RWPE1 (cell line): ENCODE results near the gene TBC1D14.

Experiments used
- CTCF ChIA-PET: fragments of 350-600 bp; sonication (Branson Sonifier 250); formaldehyde crosslinking; extraction: SDS; loops from one replicate; lab custom pipeline; 2021; lab: Yijun Ruan, JAX
- POLR2A ChIA-PET: fragments of 400-600 bp; formaldehyde crosslinking; extraction: SDS; loops from one replicate; lab custom pipeline; 2020; ENCODE audit warnings: antibody characterized with exemption; ENCODE audit not compliant: low non-redundant PET; lab: Yijun Ruan, JAX
- DNase-seq: peaks from one replicate; pipeline ENCODE4 v3.0.0; 2012; ENCODE audit warnings: low spot score
- H3K27ac ChIP-seq: fragments of 450-650 bp; 2 replicates; pipeline ENCODE4 v1.5.1; 2017
- TF ChIP-seq, protein P1 (sequence below): fragments of 450-650 bp; conservative IDR thresholded peaks from 2 replicates; pipeline ENCODE4 v1.5.1; 2017; ENCODE audit warnings: low read depth, mild to moderate bottlenecking

Gene TBC1D14

DNA sequence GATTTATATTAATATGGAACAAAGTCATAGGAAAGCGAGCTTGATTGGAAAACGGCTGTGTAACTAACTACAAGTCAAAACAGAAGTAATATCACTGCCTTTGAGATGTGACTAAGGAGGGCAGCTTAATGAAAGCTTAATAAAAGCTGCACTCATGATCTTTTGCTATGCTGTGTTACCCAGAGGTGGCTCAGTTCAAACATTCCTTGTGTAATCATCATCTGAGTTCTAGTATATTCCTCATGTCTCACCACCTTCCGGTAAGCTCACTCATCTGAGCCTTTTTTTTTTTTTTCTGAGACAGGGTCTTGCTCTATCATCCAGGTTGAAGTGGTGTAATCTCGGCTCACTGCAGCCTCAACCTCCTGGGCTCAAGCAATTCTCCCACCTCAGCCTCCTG, 153.2 kb downstream of the TBC1D14 start:
- ChIA-PET CTCF (interaction anchor here (1.4 kb wide), 1 partner anchor 19 kb away, joined by 3 read pairs; the partner anchor contains the start of gene TADA2B), POLR2A (interaction anchor here (0.6 kb wide), 1 partner anchor 345 kb away, joined by 4 read pairs; no protein-coding TSS in a partner anchor)
- H3K27ac ChIP-seq, result no peak overlapping the region; the same call in 1 of the 2 replicates
- DNase-seq, result no peak
- TF ChIP-seq, protein P1, sequence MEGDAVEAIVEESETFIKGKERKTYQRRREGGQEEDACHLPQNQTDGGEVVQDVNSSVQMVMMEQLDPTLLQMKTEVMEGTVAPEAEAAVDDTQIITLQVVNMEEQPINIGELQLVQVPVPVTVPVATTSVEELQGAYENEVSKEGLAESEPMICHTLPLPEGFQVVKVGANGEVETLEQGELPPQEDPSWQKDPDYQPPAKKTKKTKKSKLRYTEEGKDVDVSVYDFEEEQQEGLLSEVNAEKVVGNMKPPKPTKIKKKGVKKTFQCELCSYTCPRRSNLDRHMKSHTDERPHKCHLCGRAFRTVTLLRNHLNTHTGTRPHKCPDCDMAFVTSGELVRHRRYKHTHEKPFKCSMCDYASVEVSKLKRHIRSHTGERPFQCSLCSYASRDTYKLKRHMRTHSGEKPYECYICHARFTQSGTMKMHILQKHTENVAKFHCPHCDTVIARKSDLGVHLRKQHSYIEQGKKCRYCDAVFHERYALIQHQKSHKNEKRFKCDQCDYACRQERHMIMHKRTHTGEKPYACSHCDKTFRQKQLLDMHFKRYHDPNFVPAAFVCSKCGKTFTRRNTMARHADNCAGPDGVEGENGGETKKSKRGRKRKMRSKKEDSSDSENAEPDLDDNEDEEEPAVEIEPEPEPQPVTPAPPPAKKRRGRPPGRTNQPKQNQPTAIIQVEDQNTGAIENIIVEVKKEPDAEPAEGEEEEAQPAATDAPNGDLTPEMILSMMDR, result no peak

DNA sequence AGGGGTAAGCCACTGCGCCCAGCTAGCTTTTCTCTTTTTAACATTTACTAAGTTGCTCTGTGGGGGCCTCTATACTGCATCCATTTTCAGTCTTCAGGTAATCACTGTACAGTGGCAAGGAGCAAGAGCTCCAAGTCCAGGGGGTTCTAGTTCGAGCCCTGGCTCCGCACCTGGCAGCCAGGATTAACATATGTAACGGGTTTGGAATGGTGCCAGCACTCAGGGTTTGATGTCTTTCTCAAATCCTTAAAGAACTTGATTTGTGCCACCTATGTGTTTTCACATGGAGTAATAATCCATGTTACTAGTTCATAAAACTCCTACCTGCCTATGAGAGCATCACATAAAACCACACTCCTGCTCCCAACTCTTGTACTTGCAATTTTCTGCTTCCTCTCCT, 153.7 kb downstream of the TBC1D14 start:
- CTCF ChIA-PET, result interaction anchor here (0.7 kb wide), 1 partner anchor 151 kb away, joined by 3 read pairs; no protein-coding TSS in a partner anchor
- no peak for DNase-seq
- no peak overlapping the region; the same call in 1 of the 2 replicates for H3K27ac ChIP-seq
- TF ChIP-seq, protein P1, result no peak
- POLR2A ChIA-PET, result interaction anchor here (0.5 to 0.6 kb wide), 2 partner anchors 346 to 443 kb away, joined by 4 read pairs; no protein-coding TSS in a partner anchor

DNA sequence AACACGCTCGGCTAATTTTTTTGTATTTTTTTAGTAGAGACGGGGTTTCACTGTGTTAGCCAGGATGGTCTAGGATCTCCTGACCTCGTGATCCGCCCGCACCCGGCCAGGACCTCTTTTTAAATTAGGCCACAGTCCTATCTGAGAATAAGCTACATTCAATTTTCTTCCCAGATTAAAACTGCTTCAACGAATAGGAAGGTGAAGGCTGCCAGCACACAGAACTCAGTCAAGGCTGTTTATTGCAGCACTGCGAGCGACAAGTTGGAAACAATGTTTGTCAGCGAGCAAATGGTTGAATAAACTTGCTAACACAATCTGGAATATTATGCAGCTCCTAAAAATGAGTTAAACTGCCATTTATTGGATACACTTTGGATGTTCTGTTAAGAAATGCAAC, 156.4 kb downstream of the TBC1D14 start:
- TF ChIP-seq, protein P1, result no peak
- H3K27ac ChIP-seq, result no peak overlapping the region
- CTCF ChIA-PET, result interaction anchor here (0.6 to 1.1 kb wide), 2 partner anchors 9 to 230 kb away, joined by 4 to 6 read pairs; no protein-coding TSS in a partner anchor
- POLR2A ChIA-PET, result interaction anchor here (0.7 kb wide), 1 partner anchor 79 kb away, joined by 3 read pairs; no protein-coding TSS in a partner anchor
- no peak for DNase-seq

DNA sequence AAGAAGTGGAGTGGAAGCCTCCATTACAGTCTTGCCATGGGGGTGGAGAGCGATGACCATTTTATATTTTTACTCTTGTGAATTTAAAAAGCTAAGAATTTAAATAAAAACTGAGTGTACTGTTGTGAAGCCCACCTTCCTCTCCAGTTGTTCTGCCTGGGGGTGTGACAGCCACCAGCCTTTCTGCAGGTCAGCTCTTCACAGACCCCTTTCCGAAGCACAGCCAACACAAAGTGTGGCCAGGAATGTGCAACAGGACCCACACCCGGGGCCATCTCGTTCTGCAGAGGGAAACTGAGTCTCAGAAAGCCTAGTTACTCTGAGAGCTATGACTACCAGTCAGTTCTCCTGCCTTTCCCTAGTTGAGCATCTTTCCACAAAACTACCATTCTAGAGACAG, 156.9 kb downstream of the TBC1D14 start:
- no peak for DNase-seq
- ChIA-PET POLR2A (interaction anchor here (0.7 kb wide), 1 partner anchor 49 kb away, joined by 5 read pairs; no protein-coding TSS in a partner anchor), CTCF (interaction anchor here (0.6 to 1.1 kb wide), 3 partner anchors 10 to 137 kb away, joined by 3 to 4 read pairs (median 4); no protein-coding TSS in a partner anchor)
- TF ChIP-seq, protein P1, result no peak
- no peak overlapping the region for H3K27ac ChIP-seq

DNA sequence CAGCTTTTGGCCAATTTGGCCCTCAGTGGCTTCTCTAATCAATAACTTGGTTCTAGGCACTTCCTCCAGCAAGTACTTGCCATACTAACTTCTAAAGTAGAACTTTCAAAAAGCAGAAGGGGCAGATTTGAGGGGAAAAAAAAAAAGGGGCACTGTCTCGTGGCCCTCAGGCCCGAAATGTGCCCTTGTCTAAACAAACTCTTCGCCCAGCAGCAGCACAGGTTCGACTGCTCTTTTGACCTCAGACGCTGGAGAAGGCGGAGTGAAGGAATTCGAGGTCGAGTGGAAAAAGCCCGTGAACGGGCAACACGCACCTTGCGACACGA, 157.5 kb downstream of the TBC1D14 start:
- H3K27ac ChIP-seq, result peak overlapping the region; percentile 79
- no peak for DNase-seq
- POLR2A ChIA-PET, result interaction anchor here (0.7 kb wide), 1 partner anchor 50 kb away, joined by 5 read pairs; no protein-coding TSS in a partner anchor
- CTCF ChIA-PET, result interaction anchor here (0.6 to 1.0 kb wide), 2 partner anchors 93 to 137 kb away, joined by 3 read pairs; no protein-coding TSS in a partner anchor
- TF ChIP-seq, protein P1, result no peak

DNA sequence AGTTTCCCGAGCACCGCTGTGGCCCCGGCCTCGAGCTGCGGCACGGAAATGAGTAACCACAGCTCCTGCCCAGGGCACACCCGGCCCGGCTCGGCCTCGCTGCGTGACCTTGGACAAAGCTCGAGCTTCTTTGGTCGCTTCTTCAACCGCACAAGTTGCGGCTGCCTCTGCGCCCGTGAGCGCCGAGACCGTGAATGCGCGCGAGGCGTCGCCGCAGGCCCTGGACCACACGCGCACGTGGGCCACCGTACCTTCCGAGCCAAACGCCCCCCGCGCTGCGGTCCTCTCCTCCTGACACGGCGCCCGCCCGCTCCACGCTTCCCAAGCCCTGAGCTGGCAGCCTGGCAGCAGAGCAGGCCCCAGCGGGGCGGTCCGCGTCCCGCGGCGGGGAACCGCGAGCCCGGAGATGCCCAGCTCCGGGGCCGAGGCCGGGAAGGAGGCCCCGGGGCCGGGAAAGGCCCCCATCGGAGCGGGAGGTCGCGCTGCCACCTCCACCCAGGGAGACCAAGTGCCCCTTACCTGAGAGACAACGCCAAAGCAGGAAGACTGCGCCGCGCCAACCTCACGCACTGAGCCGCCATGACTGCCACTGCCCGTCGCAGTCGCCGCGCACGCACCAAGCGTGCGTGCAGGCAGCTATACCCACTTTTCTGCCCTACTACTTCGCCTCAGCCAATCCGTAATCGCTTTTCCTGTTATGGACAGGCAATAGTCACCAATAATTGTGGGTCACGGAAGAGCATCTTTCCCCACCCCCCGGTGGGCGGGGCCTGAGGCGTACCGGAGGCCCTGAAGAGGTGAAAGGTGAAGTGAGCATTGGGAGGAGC, 158.0 kb downstream of the TBC1D14 start, which contains the start of gene GRPEL1:
TSS of gene GRPEL1 (minus strand) at position 613 of the 827 bp plus-strand sequence. CDS start at position 581, 32 bp downstream.
- ChIA-PET POLR2A (interaction anchor here (0.5 to 1.1 kb wide), 4 partner anchors 26 to 390 kb away, joined by 3 read pairs; no protein-coding TSS in a partner anchor), CTCF (interaction anchor here (0.6 to 1.0 kb wide), 2 partner anchors 94 to 160 kb away, joined by 3 read pairs; no protein-coding TSS in a partner anchor)
- DNase-seq, result peak; percentile 95
- TF ChIP-seq, protein P1, result peak; percentile 33; the same call in 1 of the 2 replicates
- peak within 1 kb of the TSS; percentile 79 for H3K27ac ChIP-seq
